ENCODE data around the gene CAPN10. TPM values are rescaled to one million over a fixed set of nuclear protein-coding genes. Genes with fewer than 3 reads are reported as not detected.

Gene CAPN10
- polyA plus RNA-seq, 3 donors, result 7.3 to 57.0 (median 7.4) TPM

DNA sequence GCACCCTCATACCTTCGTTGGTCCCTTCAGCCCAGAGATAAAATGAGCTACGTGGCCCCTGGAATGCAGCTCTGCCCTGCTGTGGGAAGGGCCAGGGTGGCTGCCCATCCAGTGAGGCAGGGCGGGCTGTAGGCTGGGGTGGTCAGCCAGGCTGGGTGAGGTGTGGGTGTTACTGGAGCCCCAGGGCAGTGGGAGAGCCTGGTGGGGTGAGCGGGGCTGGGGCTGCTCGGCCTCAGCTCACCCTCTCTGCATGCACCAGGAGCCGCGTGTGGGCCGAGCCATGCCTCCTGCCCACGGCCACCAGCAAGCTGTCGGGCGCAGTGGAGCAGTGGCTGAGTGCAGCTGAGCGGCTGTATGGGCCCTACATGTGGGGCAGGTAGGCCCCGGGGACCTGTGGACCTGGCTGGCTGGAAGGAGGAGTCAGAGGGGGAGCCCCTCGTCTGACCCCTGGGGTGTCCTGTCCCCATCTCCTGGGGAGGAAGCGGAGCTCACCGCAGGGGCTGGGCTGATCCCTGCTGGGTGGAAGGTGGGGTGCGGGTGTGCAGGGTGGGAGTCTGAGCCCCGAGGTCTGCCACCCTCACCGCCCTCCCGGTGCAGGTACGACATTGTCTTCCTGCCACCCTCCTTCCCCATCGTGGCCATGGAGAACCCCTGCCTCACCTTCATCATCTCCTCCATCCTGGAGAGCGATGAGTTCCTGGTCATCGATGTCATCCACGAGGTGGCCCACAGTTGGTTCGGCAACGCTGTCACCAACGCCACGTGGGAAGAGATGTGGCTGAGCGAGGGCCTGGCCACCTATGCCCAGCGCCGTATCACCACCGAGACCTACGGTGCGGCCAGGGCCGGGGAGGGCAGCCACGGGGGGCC is 12.8 kb upstream of the CAPN10 start:
- Histone ChIP-seq H3K27ac (ENCODE audit: low read depth in 1 of 2, low read length in 2 of 2) (no peak overlapping the region), H3K79me2 (ENCODE audit: insufficient read depth, low read length) (peaks cover 79% of the 10 kb centered on the region), H3K27me3 (ENCODE audit: control insufficient read depth in 2 of 2, insufficient read depth in 2 of 2, low read length in 2 of 2) (no peaks in the 10 kb centered on the region), H3K4me1 (ENCODE audit: control insufficient read depth in 1 of 2, insufficient read depth in 2 of 2, low read length in 2 of 2) (peaks cover 34 to 44% of the 10 kb centered on the region in 2 donors), H2AFZ (ENCODE audit: insufficient read depth, low read depth, low read length, poor library complexity, severe bottlenecking) (no peak overlapping the region), H3K4me2 (replicated peaks; ENCODE audit: extremely low read depth, low read length, poor library complexity, severe bottlenecking) (no peak overlapping the region), H3K36me3 (replicated peaks in 1 of 2; ENCODE audit: control insufficient read depth in 1 of 2, insufficient read depth in 2 of 2, low read length in 2 of 2) (peaks cover 65 to 76% of the 10 kb centered on the region in 2 donors), H3K4me3 (replicated peaks in 1 of 3; ENCODE audit: low read depth in 2 of 3, low read length in 3 of 3) (no peak overlapping the region), H4K20me1 (ENCODE audit: insufficient read depth, low read length) (peaks cover 99% of the 10 kb centered on the region), H3K9me3 (replicated peaks in 1 of 2; ENCODE audit: control insufficient read depth in 1 of 2, insufficient read depth in 1 of 2, low read length in 2 of 2) (no peaks in the 10 kb centered on the region), H3K9ac (ENCODE audit: insufficient read depth, low read length, poor library complexity, severe bottlenecking) (no peak overlapping the region)
- no peaks in the 10 kb centered on the region for H3K9me3 Mint-ChIP-seq
- H3K27ac Mint-ChIP-seq, result no peak overlapping the region
- H3K4me3 Mint-ChIP-seq, result no peak overlapping the region
- WGBS (ENCODE audit: insufficient coverage), result 94% methylated on average over 29 of the region's 37 CpGs
- H3K36me3 Mint-ChIP-seq, result peaks cover 44 to 76% of the 10 kb centered on the region in 2 donors
- peaks cover 0 to 3% (median 0%) of the 10 kb centered on the region in 3 donors for H3K27me3 Mint-ChIP-seq (ENCODE audit: low read depth in 3 of 3)
- H3K4me1 Mint-ChIP-seq, result peaks cover 35% of the 10 kb centered on the region
- DNase-seq, result no peak
- TF ChIP-seq CTCF (IDR thresholded peaks at IDR 0.05), result no peak
- intact Hi-C loops (cut with micrococcal nuclease), result no loop called here

DNA sequence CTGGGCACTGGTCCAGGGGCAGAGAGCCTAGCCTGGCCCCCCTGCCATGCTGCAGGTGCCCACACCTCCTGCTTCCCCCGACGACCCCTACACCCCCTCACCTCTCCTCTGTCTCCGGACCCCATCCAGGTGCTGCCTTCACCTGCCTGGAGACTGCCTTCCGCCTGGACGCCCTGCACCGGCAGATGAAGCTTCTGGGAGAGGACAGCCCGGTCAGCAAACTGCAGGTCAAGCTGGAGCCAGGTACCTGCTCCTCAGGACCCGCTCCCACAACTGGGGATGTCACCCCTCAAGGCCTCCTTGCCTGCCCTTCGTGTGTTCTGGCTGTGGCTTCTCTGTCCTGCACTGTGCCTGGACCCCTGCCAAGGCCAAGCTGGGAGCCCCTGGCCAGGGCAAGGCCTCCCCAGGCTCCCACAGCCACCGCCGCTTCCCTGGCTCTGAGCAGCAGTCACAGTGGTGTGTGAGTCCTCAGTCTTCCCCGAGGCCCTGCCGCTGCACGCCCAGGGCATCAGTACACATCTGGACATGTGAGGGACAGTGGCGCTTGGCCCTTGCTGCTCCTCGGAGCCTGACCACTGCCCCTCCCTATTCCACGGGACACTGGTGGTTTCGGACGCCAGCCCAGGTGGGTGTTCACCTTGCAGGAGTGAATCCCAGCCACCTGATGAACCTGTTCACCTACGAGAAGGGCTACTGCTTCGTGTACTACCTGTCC is 12.0 kb upstream of the CAPN10 start:
- no peak for DNase-seq
- Histone ChIP-seq H3K9ac (ENCODE audit: insufficient read depth, low read length, poor library complexity, severe bottlenecking) (no peak overlapping the region), H3K4me2 (replicated peaks; ENCODE audit: extremely low read depth, low read length, poor library complexity, severe bottlenecking) (no peak overlapping the region), H3K27ac (ENCODE audit: low read depth in 1 of 2, low read length in 2 of 2) (no peak overlapping the region), H4K20me1 (ENCODE audit: insufficient read depth, low read length) (peaks cover 100% of the 10 kb centered on the region), H3K27me3 (ENCODE audit: control insufficient read depth in 2 of 2, insufficient read depth in 2 of 2, low read length in 2 of 2) (no peaks in the 10 kb centered on the region), H3K36me3 (replicated peaks in 1 of 2; ENCODE audit: control insufficient read depth in 1 of 2, insufficient read depth in 2 of 2, low read length in 2 of 2) (peaks cover 65 to 79% of the 10 kb centered on the region in 2 donors), H3K9me3 (replicated peaks in 1 of 2; ENCODE audit: control insufficient read depth in 1 of 2, insufficient read depth in 1 of 2, low read length in 2 of 2) (no peaks in the 10 kb centered on the region), H3K4me1 (ENCODE audit: control insufficient read depth in 1 of 2, insufficient read depth in 2 of 2, low read length in 2 of 2) (peaks cover 37 to 45% of the 10 kb centered on the region in 2 donors), H3K4me3 (replicated peaks in 1 of 3; ENCODE audit: low read depth in 2 of 3, low read length in 3 of 3) (no peak overlapping the region), H3K79me2 (ENCODE audit: insufficient read depth, low read length) (peaks cover 72% of the 10 kb centered on the region), H2AFZ (ENCODE audit: insufficient read depth, low read depth, low read length, poor library complexity, severe bottlenecking) (no peak overlapping the region)
- Mint-ChIP-seq H3K4me3 (no peak overlapping the region), H3K36me3 (peaks cover 47 to 79% of the 10 kb centered on the region in 2 donors), H3K27ac (no peak overlapping the region), H3K27me3 (ENCODE audit: low read depth in 3 of 3) (peaks cover 0 to 3% (median 0%) of the 10 kb centered on the region in 3 donors), H3K9me3 (no peaks in the 10 kb centered on the region), H3K4me1 (peaks cover 38% of the 10 kb centered on the region)
- TF ChIP-seq CTCF (IDR thresholded peaks at IDR 0.05), result no peak
- intact Hi-C loops (cut with micrococcal nuclease), result no loop called here
- whole genome bisulfite sequencing (ENCODE audit: insufficient coverage), result 95% methylated on average over 20 of the region's 21 CpGs
